HepG2 (cell line): ENCODE results near the gene SLC35A2.
"Not testable (repeated sequence)": the region's sequence is repeated elsewhere in the genome, so short reads cannot be mapped to it uniquely, and the experiment has no call there.

Experiments used
- BRD4 ChIP-seq: sonication (generic); formaldehyde crosslinking; IDR thresholded peaks from 2 replicates; pipeline ENCODE4 v1.4.0; 2020; ENCODE audit warnings: missing genetic modification reagents
- CBX5 ChIP-seq: sonication (generic); formaldehyde crosslinking; IDR thresholded peaks from 2 replicates; pipeline ENCODE4 v1.4.0; 2020; ENCODE audit warnings: missing genetic modification reagents, borderline replicate concordance
- EP300 ChIP-seq, 3 experiments: sonication (generic) in 1 of 3; formaldehyde crosslinking in 1 of 3; IDR thresholded peaks; 2 replicates each; pipeline versions ENCODE4 v1.5.1 to v1.6.1; 2011 to 2020; ENCODE audit warnings: low read depth in 2 of 3, low read length in 2 of 3, borderline replicate concordance in 1 of 3, improper control_type of control experiment in 1 of 3, mild to moderate bottlenecking in 1 of 3, missing genetic modification reagents in 1 of 3, moderate library complexity in 1 of 3
- JUND ChIP-seq: sonication (generic); formaldehyde crosslinking; IDR thresholded peaks from 2 replicates; pipeline ENCODE4 v1.8.0; 2022; ENCODE audit warnings: mild to moderate bottlenecking, missing genetic modification reagents
- POLR2AphosphoS5 ChIP-seq: IDR thresholded peaks from 2 replicates; pipeline ENCODE4 v1.6.1; 2012; ENCODE audit warnings: low read depth, low read length
- TCF7L2 ChIP-seq: IDR thresholded peaks from 2 replicates; pipeline ENCODE4 v1.6.1; 2011; ENCODE audit warnings: mild to moderate bottlenecking, low read depth, low read length, moderate library complexity
- ZBTB40 ChIP-seq, 2 experiments: fragments of 450-650 bp in 1 of 2; sonication (generic) in 1 of 2; formaldehyde crosslinking in 1 of 2; IDR thresholded peaks; 2 replicates each; pipeline versions ENCODE4 v1.6.1 to v1.8.0; 2016 to 2022; ENCODE audit warnings: antibody characterized with exemption in 1 of 2, mild to moderate bottlenecking in 1 of 2, missing genetic modification reagents in 1 of 2
- ZNF24 ChIP-seq: fragments of 450-650 bp; IDR thresholded peaks from 2 replicates; pipeline ENCODE4 v1.6.1; 2017; ENCODE audit warnings: antibody characterized with exemption, mild to moderate bottlenecking
- TF ChIP-seq, protein P1 (sequence below): sonication (generic); formaldehyde crosslinking; IDR thresholded peaks from 2 replicates; pipeline ENCODE4 v1.5.0; 2020; ENCODE audit warnings: mild to moderate bottlenecking, missing genetic modification reagents, moderate library complexity
- TF ChIP-seq, protein P2 (sequence below): sonication (generic); formaldehyde crosslinking; IDR thresholded peaks from 2 replicates; pipeline ENCODE4 v1.8.0; 2022; ENCODE audit warnings: missing genetic modification reagents, mild to moderate bottlenecking, borderline replicate concordance

DNA sequence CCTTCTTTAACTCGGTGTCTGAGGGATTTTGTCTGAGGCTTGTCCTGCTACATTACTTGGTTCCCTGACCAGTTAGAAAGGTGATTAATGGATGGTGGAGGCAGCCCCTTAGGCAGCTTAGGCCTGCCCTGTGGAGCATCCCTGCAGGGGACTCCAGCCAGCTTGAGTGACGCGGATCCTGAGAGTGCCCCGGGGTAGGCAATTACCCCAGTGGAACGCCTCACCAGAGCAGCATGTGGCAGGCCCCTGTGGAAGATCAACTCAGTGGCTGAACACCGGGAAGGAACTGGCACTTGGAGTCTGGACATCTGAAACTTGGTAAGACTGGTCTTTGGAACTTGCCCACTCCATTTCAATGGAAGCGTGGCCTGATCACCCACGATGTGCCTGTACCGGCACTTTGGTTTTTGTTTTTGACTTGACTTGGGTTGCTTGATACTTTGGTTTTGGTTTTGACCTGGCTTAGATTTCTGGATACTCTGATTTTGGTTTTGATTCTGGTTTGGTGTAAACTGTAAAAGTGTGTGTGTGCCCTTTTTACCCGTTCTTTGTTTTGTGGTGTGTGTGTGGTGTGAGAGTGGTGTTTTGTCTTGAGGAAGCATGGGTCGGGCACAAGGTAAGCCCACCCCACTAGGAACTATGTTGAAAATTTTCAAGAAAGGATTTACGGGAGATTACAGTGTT lies 57.2 kb downstream of the SLC35A2 start:
- not testable (repeated sequence) for TF ChIP-seq ZBTB40 (IDR thresholded peaks at IDR 0.05); ZBTB40 (CRISPR knock-in tag; IDR thresholded peaks at IDR 0.05); BRD4; ZNF24; EP300 (IDR thresholded peaks at IDR 0.05; ENCODE audit: low read depth in 2 of 2, low read length in 2 of 2); EP300 (CRISPR knock-in tag; IDR thresholded peaks at IDR 0.05; ENCODE audit: borderline replicate concordance); POLR2AphosphoS5; TCF7L2; CBX5 (CRISPR knock-in tag); JUND (CRISPR knock-in tag)
- TF ChIP-seq, protein P1, sequence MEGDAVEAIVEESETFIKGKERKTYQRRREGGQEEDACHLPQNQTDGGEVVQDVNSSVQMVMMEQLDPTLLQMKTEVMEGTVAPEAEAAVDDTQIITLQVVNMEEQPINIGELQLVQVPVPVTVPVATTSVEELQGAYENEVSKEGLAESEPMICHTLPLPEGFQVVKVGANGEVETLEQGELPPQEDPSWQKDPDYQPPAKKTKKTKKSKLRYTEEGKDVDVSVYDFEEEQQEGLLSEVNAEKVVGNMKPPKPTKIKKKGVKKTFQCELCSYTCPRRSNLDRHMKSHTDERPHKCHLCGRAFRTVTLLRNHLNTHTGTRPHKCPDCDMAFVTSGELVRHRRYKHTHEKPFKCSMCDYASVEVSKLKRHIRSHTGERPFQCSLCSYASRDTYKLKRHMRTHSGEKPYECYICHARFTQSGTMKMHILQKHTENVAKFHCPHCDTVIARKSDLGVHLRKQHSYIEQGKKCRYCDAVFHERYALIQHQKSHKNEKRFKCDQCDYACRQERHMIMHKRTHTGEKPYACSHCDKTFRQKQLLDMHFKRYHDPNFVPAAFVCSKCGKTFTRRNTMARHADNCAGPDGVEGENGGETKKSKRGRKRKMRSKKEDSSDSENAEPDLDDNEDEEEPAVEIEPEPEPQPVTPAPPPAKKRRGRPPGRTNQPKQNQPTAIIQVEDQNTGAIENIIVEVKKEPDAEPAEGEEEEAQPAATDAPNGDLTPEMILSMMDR, result not testable (repeated sequence)
- TF ChIP-seq, protein P2, sequence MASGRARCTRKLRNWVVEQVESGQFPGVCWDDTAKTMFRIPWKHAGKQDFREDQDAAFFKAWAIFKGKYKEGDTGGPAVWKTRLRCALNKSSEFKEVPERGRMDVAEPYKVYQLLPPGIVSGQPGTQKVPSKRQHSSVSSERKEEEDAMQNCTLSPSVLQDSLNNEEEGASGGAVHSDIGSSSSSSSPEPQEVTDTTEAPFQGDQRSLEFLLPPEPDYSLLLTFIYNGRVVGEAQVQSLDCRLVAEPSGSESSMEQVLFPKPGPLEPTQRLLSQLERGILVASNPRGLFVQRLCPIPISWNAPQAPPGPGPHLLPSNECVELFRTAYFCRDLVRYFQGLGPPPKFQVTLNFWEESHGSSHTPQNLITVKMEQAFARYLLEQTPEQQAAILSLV (CRISPR knock-in tag), result not testable (repeated sequence)
